OCI-M2 (cell line): ENCODE data around the gene PRRT4.
A peak's percentile ranks its signal among the peaks of the same experiment; 100 is the strongest.

Experiments
- DNase-seq: peaks from one replicate; lab custom pipeline; 2025; ENCODE audit not compliant: unreplicated experiment; lab: John Stamatoyannopoulos, UW

PRRT4 gene

DNA sequence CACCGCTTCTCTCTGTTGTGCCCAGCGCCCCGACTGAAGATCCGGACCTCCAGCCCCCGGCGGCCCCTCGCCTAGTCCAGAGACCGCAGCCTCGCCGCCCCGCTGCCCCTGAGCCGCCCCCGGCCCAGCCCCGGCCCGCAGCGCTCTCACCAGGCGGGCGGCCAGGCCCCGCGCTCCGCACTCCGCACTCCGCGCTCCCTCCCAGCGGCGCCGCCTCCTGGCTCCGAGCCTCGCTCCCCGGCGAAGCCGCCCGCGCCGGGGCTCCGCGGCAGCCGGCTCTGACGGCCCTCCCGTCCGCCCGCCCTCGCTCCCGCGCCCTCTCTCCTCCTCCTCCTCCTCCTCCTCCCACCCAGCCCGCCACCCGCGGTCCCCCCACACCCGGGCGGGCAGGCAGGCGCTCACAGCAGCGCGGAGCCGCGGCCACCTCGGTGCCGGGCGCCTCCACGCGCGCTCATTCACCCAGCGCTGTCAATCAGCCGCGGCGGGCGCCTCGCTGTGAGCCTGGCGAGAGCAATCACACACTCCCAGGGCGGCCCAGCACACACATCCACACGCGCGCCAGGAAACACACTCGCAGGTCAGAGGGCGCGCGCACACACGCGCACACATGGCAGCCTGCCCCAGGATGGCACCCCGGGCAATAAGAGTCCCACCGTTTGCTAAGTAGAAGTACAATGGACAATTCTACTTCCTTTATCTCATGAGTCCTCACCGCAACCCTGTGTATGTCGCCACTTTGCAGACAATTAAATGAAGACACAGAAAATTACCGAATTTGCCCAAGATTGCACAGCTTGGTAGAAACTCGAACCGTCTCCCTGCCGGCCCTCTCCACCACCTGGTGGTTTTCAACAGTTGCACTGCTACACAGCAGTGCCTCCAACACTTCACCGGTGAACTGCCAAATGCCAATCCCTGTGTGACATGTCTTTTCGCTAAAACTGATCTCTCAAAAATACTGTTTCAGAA is at the start of gene PRRT4:
PRRT4 (minus strand) TSS at position 280 of the 969 bp plus-strand sequence.
- no peak for DNase-seq

DNA sequence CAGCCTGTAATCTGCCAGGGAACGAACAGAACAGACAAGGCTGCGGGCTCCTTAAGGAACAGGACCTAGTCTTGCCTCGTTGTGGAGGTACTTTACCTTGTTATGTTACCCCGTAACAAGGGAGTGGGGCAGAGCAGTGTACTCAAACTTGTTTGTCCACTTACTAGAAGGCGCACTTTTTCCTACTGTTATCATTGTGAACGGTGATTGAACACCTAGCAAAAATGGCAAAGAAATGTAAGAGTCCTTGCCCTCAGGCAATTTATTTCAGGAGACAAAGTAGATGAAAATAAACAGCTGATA is 48.9 kb upstream of the PRRT4 start:
- no peak for DNase-seq

- DNase-seq, result peak; percentile 84
Measured at GRCh38 chr7:128409596-128410450, 48.3 kb upstream of the PRRT4 start, which contains the start of gene IMPDH1. Gene IMPDH1 (minus strand): TSS chr7:128409982. CDS start chr7:128409901, 81 bp downstream.

DNA sequence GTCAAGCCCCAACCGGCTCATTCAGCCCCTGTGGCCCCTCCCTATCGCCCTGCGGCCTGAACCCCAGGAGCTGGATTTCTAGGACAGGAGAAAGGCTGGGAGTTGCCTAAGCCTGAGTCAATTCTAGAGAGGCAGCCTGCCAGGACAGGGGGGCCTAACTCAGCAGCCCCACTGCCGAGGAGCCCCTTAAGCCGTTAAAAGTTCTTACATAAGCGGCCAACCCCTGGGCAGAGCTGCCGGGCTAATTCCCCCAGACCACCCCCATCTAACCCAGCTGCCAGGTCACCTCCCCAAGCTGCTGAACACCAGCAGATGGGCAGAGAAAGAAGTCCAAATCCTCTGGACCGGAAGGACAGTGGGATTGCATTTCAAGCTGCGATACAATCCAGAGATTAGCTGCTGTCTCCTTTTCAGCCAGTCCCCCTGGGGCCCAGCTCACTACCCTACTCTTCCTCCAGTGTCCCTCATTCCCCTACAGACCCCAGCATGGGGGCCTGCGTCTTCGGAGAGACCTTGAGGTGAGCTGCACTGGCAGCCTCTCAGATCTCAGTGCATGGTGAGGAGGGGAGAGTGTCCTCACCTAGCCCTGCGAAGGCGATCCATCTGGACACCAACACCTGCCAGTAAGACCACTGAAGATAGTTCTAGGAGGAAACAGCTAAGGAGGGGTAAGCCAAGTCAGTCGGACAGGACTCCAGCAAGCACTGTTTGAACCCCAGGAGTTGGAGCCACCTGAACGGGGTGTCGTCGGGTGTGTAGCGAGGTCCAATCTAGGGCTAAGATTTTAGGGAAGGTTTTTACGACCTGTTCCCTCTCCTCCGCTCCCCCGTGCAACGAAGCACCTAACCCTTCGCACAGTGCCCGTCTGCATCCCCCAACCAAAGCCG is 47.5 kb upstream of the PRRT4 start:
- no peak for DNase-seq

GRCh38 chr7:128407751-128408708 is 46.5 kb upstream of the PRRT4 start:
- DNase-seq, result no peak

GRCh38 chr7:128407233-128407589 is 45.7 kb upstream of the PRRT4 start:
- no peak for DNase-seq

- no peak for DNase-seq
Measured at GRCh38 chr7:128406314-128407232, 45.1 kb upstream of the PRRT4 start.

DNA sequence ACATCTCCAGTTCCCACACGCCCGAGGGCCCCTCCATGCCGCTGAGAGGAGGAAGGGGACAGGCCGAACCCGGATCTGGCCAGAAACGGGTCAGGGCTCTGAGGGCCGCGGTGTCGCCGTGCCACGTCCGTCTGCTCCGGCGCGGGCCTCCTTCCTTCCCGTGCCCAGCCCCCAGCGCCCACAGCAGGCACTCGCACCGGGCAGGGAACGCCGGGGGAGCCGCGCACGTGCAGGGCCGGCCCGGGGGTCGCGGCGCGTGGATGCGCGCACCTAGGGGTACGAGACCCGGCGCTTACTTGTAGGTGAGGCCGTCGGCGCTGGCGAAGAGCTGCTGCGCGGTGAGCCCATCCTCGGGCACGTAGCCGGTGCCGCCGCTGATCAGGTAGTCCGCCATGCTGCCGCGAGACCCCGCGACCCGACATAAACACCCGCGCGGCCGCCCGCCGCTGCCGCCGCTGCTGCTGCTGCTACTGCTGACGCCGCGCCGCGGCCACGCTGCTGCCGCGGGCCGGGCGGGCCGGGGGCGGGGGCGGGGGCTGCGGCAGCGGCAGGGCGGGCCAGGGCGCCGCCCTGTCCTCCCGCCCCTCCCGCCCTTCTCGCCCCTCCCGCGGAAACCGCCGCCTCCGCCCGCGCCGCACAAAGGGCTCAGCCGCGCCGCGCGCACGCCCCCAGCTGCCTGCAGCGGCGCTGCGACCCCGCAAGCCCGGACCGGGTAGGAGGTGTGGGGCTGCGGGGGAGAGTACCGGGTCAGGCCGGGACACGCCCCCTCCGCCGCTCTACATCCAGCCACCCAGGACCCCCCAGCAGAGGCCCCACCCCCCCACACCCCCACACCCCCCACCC is 44.2 kb upstream of the PRRT4 start:
- no peak for DNase-seq

GRCh38 chr7:128404886-128405470 is 43.5 kb upstream of the PRRT4 start:
- DNase-seq, result no peak

GRCh38 chr7:128404143-128404681 is 42.7 kb upstream of the PRRT4 start:
- DNase-seq, result no peak

GRCh38 chr7:128403676-128404075 is 42.2 kb upstream of the PRRT4 start:
- DNase-seq, result no peak

GRCh38 chr7:128402356-128402755 is 40.9 kb upstream of the PRRT4 start:
- DNase-seq, result no peak

GRCh38 chr7:128400566-128400965 is 39.1 kb upstream of the PRRT4 start:
- no peak for DNase-seq

GRCh38 chr7:128399991-128400390 is 38.5 kb upstream of the PRRT4 start:
- DNase-seq, result no peak

DNA sequence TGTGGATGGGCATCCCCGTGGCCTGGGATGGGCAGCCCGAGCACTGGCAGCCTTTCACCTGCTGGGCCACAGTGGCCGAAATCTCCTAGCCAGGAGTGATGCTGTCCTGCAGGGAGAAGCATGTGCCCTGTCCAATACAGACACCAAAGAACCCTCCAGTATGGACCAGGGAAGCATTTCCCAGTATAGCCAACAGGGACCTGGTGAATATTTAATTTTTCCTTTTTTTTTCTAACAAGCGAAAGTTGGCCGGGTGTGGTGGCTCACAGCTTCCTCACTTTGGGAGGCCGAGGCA is 37.3 kb upstream of the PRRT4 start:
- DNase-seq, result no peak

- no peak for DNase-seq
Measured at GRCh38 chr7:128398016-128398840, 36.7 kb upstream of the PRRT4 start.

- DNase-seq, result no peak
Measured at GRCh38 chr7:128396357-128396756, 34.9 kb upstream of the PRRT4 start.
